ENCODE results near the gene PHLPP1. TPM values are rescaled to one million over a fixed set of nuclear protein-coding genes. Genes with fewer than 3 reads are reported as not detected.

The PHLPP1 gene
- total RNA-seq, 1 experiment from 2014 or later = 39.9 TPM

GRCh38 chr18:62953663-62954062 lies 238.3 kb downstream of the PHLPP1 start:
- no peaks in the 10 kb centered on the region for H3K9me3 Mint-ChIP-seq
- H3T11ph ChIP-seq (ENCODE audit: low read length) = no peak overlapping the region
- no peak overlapping the region for H2BK20ac ChIP-seq (ENCODE audit: low read depth, low read length, poor library complexity, severe bottlenecking)
- no peaks in the 10 kb centered on the region; the same call in 1 of the 2 replicates for H3K4me1 ChIP-seq (ENCODE audit: insufficient read depth, low read length)
- no peak overlapping the region for H3K4me3 Mint-ChIP-seq
- no peaks in the 10 kb centered on the region for H3K23me2 ChIP-seq (ENCODE audit: insufficient read length, low read depth, low read length, poor library complexity, severe bottlenecking)
- WGBS (ENCODE audit: extremely low coverage, insufficient read length, low lambda C conversion rate) = no CpG with 5 or more reads among the region's 2 CpGs
- no peak overlapping the region for H4K91ac ChIP-seq (ENCODE audit: insufficient read length, low read depth, low read length)
- H2AK5ac ChIP-seq (ENCODE audit: insufficient read length, low read length) = no peak overlapping the region
- H4K5ac ChIP-seq (ENCODE audit: insufficient read length, low read depth, low read length) = no peak overlapping the region
- H2BK12ac ChIP-seq (ENCODE audit: insufficient read length, low read depth, low read length) = no peak overlapping the region
- no peak overlapping the region for H3K4me2 ChIP-seq (ENCODE audit: insufficient read depth, insufficient read length, low read length)
- no peak overlapping the region for H2BK15ac ChIP-seq (ENCODE audit: low read depth, low read length)
- peaks cover 24 to 34% (median 27%) of the 10 kb centered on the region in 3 experiments; a peak in 6 of 7 replicates for H3K36me3 Mint-ChIP-seq (ENCODE audit: insufficient read depth in 1 of 3, low read depth in 3 of 3)
- no peak for TF ChIP-seq CTCF (conservative IDR thresholded peaks at IDR 0.05)
- H2AFZ ChIP-seq (ENCODE audit: low read length) = no peak overlapping the region
- no peak overlapping the region for H3K4ac ChIP-seq (ENCODE audit: low read depth, low read length)
- H3K27me3 Mint-ChIP-seq (ENCODE audit: low read depth) = no peaks in the 10 kb centered on the region
- H3K27ac ChIP-seq (ENCODE audit: insufficient read length, low read depth, low read length) = no peak overlapping the region
- H3K9me3 ChIP-seq (ENCODE audit: control insufficient read depth, low read depth, low read length) = no peaks in the 10 kb centered on the region
- H4K20me1 ChIP-seq (ENCODE audit: control insufficient read depth, insufficient read depth, insufficient read length) = no peaks in the 10 kb centered on the region
- H3K23ac ChIP-seq (ENCODE audit: insufficient read length, low read depth, low read length) = no peak overlapping the region
- H3K27me3 ChIP-seq (ENCODE audit: insufficient read depth, low read length) = no peaks in the 10 kb centered on the region
- H3K27ac Mint-ChIP-seq = no peak overlapping the region
- H3K4me1 Mint-ChIP-seq = peaks cover 5 to 10% of the 10 kb centered on the region in 2 experiments
- no peak overlapping the region for H2BK5ac ChIP-seq (ENCODE audit: insufficient read length, low read length)
- no peak for DNase-seq
- H3K18ac ChIP-seq (ENCODE audit: insufficient read length, low read depth, low read length) = no peak overlapping the region
- H3K56ac ChIP-seq (ENCODE audit: insufficient read length, low read depth, low read length) = no peak overlapping the region
- H3K79me2 ChIP-seq (ENCODE audit: insufficient read depth, low read length) = no peaks in the 10 kb centered on the region
- H3K79me1 ChIP-seq (ENCODE audit: insufficient read depth, low read depth, low read length, poor library complexity, severe bottlenecking) = no peaks in the 10 kb centered on the region
- H3K9ac ChIP-seq (ENCODE audit: extremely low read depth, insufficient read length, low read length) = no peak overlapping the region
- H3K14ac ChIP-seq (ENCODE audit: insufficient read depth, low read length) = no peak overlapping the region
- H4K8ac ChIP-seq (replicated peaks; ENCODE audit: insufficient read length, low read depth, low read length) = no peak overlapping the region
- no peak overlapping the region for H2BK120ac ChIP-seq (ENCODE audit: low read depth, low read length, poor library complexity, severe bottlenecking)

Measured in H9 (cell line).